ENCODE results near the gene CLIP2. TPM values are rescaled to one million over a fixed set of nuclear protein-coding genes. Genes with fewer than 3 reads are reported as not detected.

The CLIP2 gene
- total and polyA plus RNA-seq, 2 of the 8 experiments (the other 6 are each of a cell fraction or from before 2014, with no cell fraction given) = 8.3 to 41.5 TPM

DNA sequence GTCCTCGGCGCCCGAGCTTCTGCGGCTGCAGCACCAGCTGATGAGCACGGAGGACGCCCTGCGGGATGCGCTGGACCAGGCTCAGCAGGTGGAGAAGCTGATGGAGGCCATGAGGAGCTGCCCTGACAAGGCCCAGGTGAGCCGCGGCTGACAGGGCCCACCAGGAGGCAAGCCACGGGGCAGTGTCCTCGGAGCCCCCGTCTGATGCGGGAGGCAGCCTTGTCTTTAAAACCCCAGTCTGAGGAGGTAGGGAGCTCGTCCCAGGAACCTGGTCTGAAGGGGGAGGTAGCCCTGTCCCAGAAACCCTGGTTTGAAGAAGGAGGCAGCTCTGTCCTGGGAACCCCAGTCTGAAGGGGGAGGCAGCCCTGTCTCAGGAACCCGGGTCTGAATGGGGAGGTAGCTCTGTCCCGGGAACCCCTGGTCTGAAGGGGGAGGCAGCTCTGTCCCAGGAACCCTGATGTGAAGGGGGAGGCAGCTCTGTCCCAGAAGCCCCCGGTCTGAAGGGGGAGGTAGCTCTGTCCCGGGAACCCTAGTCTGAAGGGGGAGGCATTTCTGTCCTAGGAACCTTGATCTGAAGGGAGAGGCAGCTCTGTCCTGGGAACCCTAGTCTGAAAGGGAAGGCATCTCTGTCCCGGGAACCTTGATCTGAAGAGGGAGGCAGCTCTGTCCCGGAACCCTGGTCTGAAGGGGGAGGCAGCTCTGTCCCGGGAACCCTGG lies 111.4 kb downstream of the CLIP2 start:
- Histone ChIP-seq H2AK5ac (ENCODE audit: low read depth, low read length) (no peak overlapping the region), H3K4me2 (ENCODE audit: insufficient read depth in 1 of 2, low read depth in 2 of 2, low read length in 2 of 2) (no peak overlapping the region), H4K91ac (replicated peaks; ENCODE audit: insufficient read length, low read length) (no peak overlapping the region), H3K36me3 (ENCODE audit: control insufficient read depth in 2 of 4, insufficient read depth in 4 of 4, low read length in 3 of 4) (peaks cover 0 to 28% (median 5%) of the 10 kb centered on the region in 4 experiments; a peak in 5 of 8 replicates), H2BK15ac (ENCODE audit: low read length) (0 out of 2 replicates have a peak overlapping the region, but pooled peaks have one; percentile 10), H2BK12ac (ENCODE audit: low read depth, low read length) (no peak overlapping the region), H2BK120ac (replicated peaks; ENCODE audit: low read depth, low read length) (no peak overlapping the region), H3K23me2 (ENCODE audit: low read depth, low read length) (no peaks in the 10 kb centered on the region; the same call in 1 of the 2 replicates), H4K20me1 (replicated peaks in 1 of 2; ENCODE audit: control insufficient read depth in 1 of 2, insufficient read depth in 2 of 2, low read length in 2 of 2) (no peaks in the 10 kb centered on the region), H3K56ac (replicated peaks; ENCODE audit: insufficient read length, low read depth, low read length) (no peak overlapping the region), H3K4me1 (replicated peaks in 1 of 4; ENCODE audit: control insufficient read depth in 3 of 4, insufficient read depth in 4 of 4, low read length in 3 of 4) (peaks cover 0 to 5% (median under 1%) of the 10 kb centered on the region in 4 experiments; a peak in 3 of 7 replicates), H3K23ac (ENCODE audit: insufficient read length) (no peak overlapping the region), H3K18ac (ENCODE audit: extremely low read depth, low read length) (no peak overlapping the region), H3K27me3 (replicated peaks in 1 of 4; ENCODE audit: control insufficient read depth in 3 of 4, extremely low read depth in 1 of 4, insufficient read depth in 3 of 4, low read length in 3 of 4) (no peaks in the 10 kb centered on the region), H2BK5ac (ENCODE audit: low read depth, low read length) (0 out of 2 replicates have a peak overlapping the region, but pooled peaks have one; percentile 24), H3K79me2 (ENCODE audit: control insufficient read depth in 1 of 2, insufficient read depth in 2 of 2, low read length in 2 of 2) (no peaks in the 10 kb centered on the region), H2AFZ (ENCODE audit: low read length) (no peak overlapping the region), H4K8ac (ENCODE audit: extremely low read depth, insufficient read depth, low read length) (no peak overlapping the region), H2BK20ac (ENCODE audit: low read length) (no peak overlapping the region), H3K79me1 (ENCODE audit: low read depth, low read length) (no peaks in the 10 kb centered on the region), H3K4me3 (ENCODE audit: extremely low read depth in 1 of 4, insufficient read depth in 2 of 4, low read depth in 3 of 4, low read length in 4 of 4) (no peak overlapping the region), H4K5ac (ENCODE audit: insufficient read length, low read depth, low read length) (no peak overlapping the region), H3K14ac (ENCODE audit: insufficient read length) (no peak overlapping the region), H3K27ac (ENCODE audit: low read depth, low read length) (no peak overlapping the region), H3K9me3 (ENCODE audit: insufficient read depth in 2 of 2, low read depth in 1 of 2, low read length in 1 of 2) (no peaks in the 10 kb centered on the region), H3K9ac (replicated peaks in 1 of 4; ENCODE audit: extremely low read depth in 1 of 4, low read depth in 3 of 4, low read length in 3 of 4) (no peak overlapping the region), H3K4ac (replicated peaks; ENCODE audit: insufficient read length, low read depth, low read length) (no peak overlapping the region)
- DNase-seq (ENCODE audit: low read depth in 1 of 2, low spot score in 2 of 2) = no peak
- no peak for FAIRE-seq
- ChIA-PET POLR2A (ENCODE audit: partially characterized antibody) (interaction anchor here (1.0 to 1.4 kb wide), 9 partner anchors 9 to 530 kb away, joined by 3 to 4 read pairs (median 3); partner anchors contain the start of gene CLIP2), CTCF (ENCODE audit: partially characterized antibody) (interaction anchor here (0.6 to 6.7 kb wide), 90 partner anchors 8 to 375 kb away, joined by 3 to 132 read pairs (median 5); partner anchors contain the start of gene LAT2)
- WGBS, 2 experiments (ENCODE audit: extremely low coverage in 1 of 2, insufficient coverage in 1 of 2, insufficient read length in 1 of 2, insufficient replicate concordance in 2 of 2, low coverage in 1 of 2, low lambda C conversion rate in 2 of 2, missing lambda C conversion rate in 1 of 2) = 90% methylated on average over 20 of the region's 22 CpGs; no CpG with 5 or more reads in 1 of the 2 experiments
- TF ChIP-seq CTBP2 (IDR thresholded peaks at IDR 0.05; ENCODE audit: borderline replicate concordance, insufficient read depth, insufficient read length, low read length) (no peak), SP1 (IDR thresholded peaks at IDR 0.05; ENCODE audit: low read depth, low read length) (no peak), RNF2 (IDR thresholded peaks at IDR 0.05; ENCODE audit: borderline replicate concordance, low read depth, low read length, missing control alignments, poor library complexity, severe bottlenecking) (no peak), CREB1 (IDR thresholded peaks at IDR 0.05) (no peak), NRF1 (IDR thresholded peaks at IDR 0.05; ENCODE audit: low read depth, low read length) (no peak), KDM1A (IDR thresholded peaks at IDR 0.05; ENCODE audit: borderline replicate concordance, low read length) (no peak), RAD21 (IDR thresholded peaks at IDR 0.05 in 1 of 2, conservative IDR thresholded peaks at IDR 0.05 in 1 of 2; ENCODE audit: low read depth in 2 of 2, low read length in 2 of 2) (no peak), NANOG (IDR thresholded peaks at IDR 0.05; ENCODE audit: insufficient read depth, low read depth, low read length, poor library complexity, severe bottlenecking) (no peak), SIN3A (conservative IDR thresholded peaks at IDR 0.05 in 1 of 2, IDR thresholded peaks at IDR 0.05 in 1 of 2; ENCODE audit: low read depth in 1 of 2, low read length in 2 of 2) (no peak)
